Trophoblast cell (in vitro differentiated cells and primary cell): Measurements from ENCODE around the gene ASB13.
A peak's percentile ranks its signal among the peaks of the same experiment; 100 is the strongest.

ENCODE experiments used
- DNase-seq, 2 donors: peaks; one replicate each; pipeline ENCODE4 v3.0.0-alpha.2; 2016
- H2AFZ ChIP-seq: 2 replicates; pipeline ENCODE4 v1.6.1; 2013; ENCODE audit warnings: low read length, moderate library complexity, mild to moderate bottlenecking; ENCODE audit not compliant: insufficient read depth, poor library complexity
- H2AK5ac ChIP-seq: 2 replicates; pipeline ENCODE4 v1.6.1; 2013; ENCODE audit warnings: mild to moderate bottlenecking, low read length
- H2BK120ac ChIP-seq: 2 replicates; pipeline ENCODE4 v1.6.1; 2013; ENCODE audit warnings: low read length, mild to moderate bottlenecking, moderate library complexity; ENCODE audit not compliant: insufficient read depth, poor library complexity
- H2BK12ac ChIP-seq: 2 replicates; pipeline ENCODE4 v1.6.1; 2013; ENCODE audit warnings: mild to moderate bottlenecking, low read length, moderate library complexity
- H2BK5ac ChIP-seq: 2 replicates; pipeline ENCODE4 v1.6.1; 2013; ENCODE audit warnings: low read length, low read depth, moderate library complexity, mild to moderate bottlenecking; ENCODE audit not compliant: poor library complexity
- H3K14ac ChIP-seq: 2 replicates; pipeline ENCODE4 v1.6.1; 2013; ENCODE audit warnings: mild to moderate bottlenecking, low read length
- H3K18ac ChIP-seq: 2 replicates; pipeline ENCODE4 v1.6.1; 2013; ENCODE audit warnings: mild to moderate bottlenecking, low read length
- H3K23ac ChIP-seq: 2 replicates; pipeline ENCODE4 v1.6.1; 2013; ENCODE audit warnings: low read length
- H3K27ac ChIP-seq: 2 replicates; pipeline ENCODE4 v1.5.1; 2013; ENCODE audit warnings: low read depth, mild to moderate bottlenecking, inconsistent platforms, low read length, moderate library complexity
- H3K27me3 ChIP-seq: 2 replicates; pipeline ENCODE4 v1.6.1; 2013; ENCODE audit warnings: inconsistent platforms, mild to moderate bottlenecking, low read length, moderate library complexity; ENCODE audit not compliant: insufficient read depth
- H3K36me3 ChIP-seq, 2 experiments: 1 replicate in 1 of 2; 2 replicates in 1 of 2; pipeline ENCODE4 v1.6.1; 2013; ENCODE audit warnings: low read length in 2 of 2, mild to moderate bottlenecking in 2 of 2, moderate library complexity in 1 of 2; ENCODE audit not compliant: insufficient read depth in 2 of 2, control insufficient read depth in 1 of 2
- H3K4ac ChIP-seq: 2 replicates; pipeline ENCODE4 v1.6.1; 2013; ENCODE audit warnings: low read depth, mild to moderate bottlenecking, low read length, moderate library complexity
- H3K4me1 ChIP-seq, 2 experiments: 1 replicate in 1 of 2; 2 replicates in 1 of 2; pipeline ENCODE4 v1.6.1; 2013; ENCODE audit warnings: low read length in 2 of 2, mild to moderate bottlenecking in 2 of 2, moderate library complexity in 1 of 2; ENCODE audit not compliant: insufficient read depth in 2 of 2, control insufficient read depth in 1 of 2
- H3K4me2 ChIP-seq: 2 replicates; pipeline ENCODE4 v1.6.1; 2013; ENCODE audit warnings: inconsistent platforms, mild to moderate bottlenecking, low read length, moderate library complexity
- H3K4me3 ChIP-seq: 2 replicates; pipeline ENCODE4 v1.5.1; 2013; ENCODE audit warnings: mild to moderate bottlenecking, low read depth, low read length, inconsistent platforms
- H3K79me1 ChIP-seq: one replicate; pipeline ENCODE4 v1.6.1; 2013; ENCODE audit warnings: low read length
- H3K79me2 ChIP-seq: 2 replicates; pipeline ENCODE4 v1.6.1; 2013; ENCODE audit warnings: low read length, mild to moderate bottlenecking; ENCODE audit not compliant: control insufficient read depth, insufficient read depth, poor library complexity
- H3K9ac ChIP-seq: 2 replicates; pipeline ENCODE4 v1.6.1; 2013; ENCODE audit warnings: mild to moderate bottlenecking, low read length
- H3K9me3 ChIP-seq: 2 replicates; pipeline ENCODE4 v1.6.1; 2013; ENCODE audit warnings: low read depth, mild to moderate bottlenecking, control low read depth, inconsistent platforms, low read length; ENCODE audit not compliant: insufficient read depth
- H4K12ac ChIP-seq: 2 replicates; pipeline ENCODE4 v1.6.1; 2013; ENCODE audit warnings: low read depth, mild to moderate bottlenecking, low read length, moderate library complexity
- H4K8ac ChIP-seq: 2 replicates; pipeline ENCODE4 v1.6.1; 2013; ENCODE audit warnings: low read depth, mild to moderate bottlenecking, low read length, moderate library complexity
- H4K91ac ChIP-seq: one replicate; pipeline ENCODE4 v1.6.1; 2013; ENCODE audit warnings: low read depth, mild to moderate bottlenecking, low read length, moderate library complexity
- WGBS: extraction: QIAGEN DNeasy Blood & Tissue Kit; methylation state at CpG from one replicate; pipeline ENCODE4 v1.1.7; 2013; ENCODE audit warnings: missing lambda C conversion rate; ENCODE audit not compliant: insufficient read length, insufficient coverage; ENCODE audit errors: extremely low coverage; 5-methylcytosine and 5-hydroxymethylcytosine counted together

The ASB13 gene

DNA sequence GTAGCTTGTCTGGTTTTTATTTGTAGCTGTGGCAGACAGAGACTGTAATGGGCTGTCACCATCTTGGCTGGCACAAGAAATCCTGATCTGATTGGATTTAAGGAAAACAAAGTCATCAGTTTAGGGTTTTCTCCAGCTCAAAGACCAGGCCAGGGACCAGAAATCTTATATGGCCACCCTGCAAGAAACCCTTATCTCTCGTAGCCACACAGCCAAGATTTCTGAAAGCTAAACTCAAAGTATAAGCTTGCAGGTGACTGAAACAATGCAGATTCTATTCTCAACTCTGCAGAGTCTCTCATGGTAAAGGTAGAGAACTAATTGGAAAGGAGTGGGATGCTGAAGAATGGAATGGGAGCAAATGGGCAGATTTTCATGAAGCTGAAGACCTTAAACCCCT, 3.2 kb upstream of the ASB13 start:
- no peaks in the 10 kb centered on the region for H3K27me3 ChIP-seq
- H3K4me2 ChIP-seq, result no peak overlapping the region
- H3K9me3 ChIP-seq, result no peaks in the 10 kb centered on the region
- no peak overlapping the region for H3K23ac ChIP-seq
- no peak overlapping the region for H2BK5ac ChIP-seq
- no peak overlapping the region for H2AK5ac ChIP-seq
- H3K4me3 ChIP-seq, result no peak overlapping the region
- H3K14ac ChIP-seq, result no peak overlapping the region
- no peak overlapping the region for H2BK12ac ChIP-seq
- no CpG with 5 or more reads among the region's 1 CpG for WGBS
- H4K91ac ChIP-seq, result no peak overlapping the region
- no peak overlapping the region for H3K4ac ChIP-seq
- no peak overlapping the region for H4K8ac ChIP-seq
- no peak overlapping the region for H2AFZ ChIP-seq
- H3K36me3 ChIP-seq, result no peaks in the 10 kb centered on the region
- peaks cover 4 to 7% of the 10 kb centered on the region in 2 experiments for H3K4me1 ChIP-seq
- H3K27ac ChIP-seq, result no peak overlapping the region
- H3K9ac ChIP-seq, result no peak overlapping the region
- H3K18ac ChIP-seq, result no peak overlapping the region
- H2BK120ac ChIP-seq, result no peak overlapping the region
- peaks cover 3% of the 10 kb centered on the region for H3K79me1 ChIP-seq
- no peak overlapping the region for H4K12ac ChIP-seq
- no peak for DNase-seq
- H3K79me2 ChIP-seq, result no peaks in the 10 kb centered on the region

GRCh38 chr10:5668429-5668828, 2.0 kb upstream of the ASB13 start:
- H2AK5ac ChIP-seq, result no peak overlapping the region
- DNase-seq, result no peak
- no peak overlapping the region for H2BK12ac ChIP-seq
- H2BK5ac ChIP-seq, result no peak overlapping the region
- WGBS, result no CpG with 5 or more reads among the region's 4 CpGs
- no peak overlapping the region for H3K4ac ChIP-seq
- H3K4me2 ChIP-seq, result no peak overlapping the region
- no peak overlapping the region for H2AFZ ChIP-seq
- H3K4me1 ChIP-seq, result peaks cover 4 to 7% of the 10 kb centered on the region in 2 experiments
- no peak overlapping the region for H4K91ac ChIP-seq
- no peak overlapping the region for H3K18ac ChIP-seq
- no peak overlapping the region for H4K8ac ChIP-seq
- no peaks in the 10 kb centered on the region for H3K79me2 ChIP-seq
- H3K36me3 ChIP-seq, result no peaks in the 10 kb centered on the region
- H3K23ac ChIP-seq, result no peak overlapping the region
- H3K14ac ChIP-seq, result no peak overlapping the region
- H3K27ac ChIP-seq, result no peak overlapping the region
- no peaks in the 10 kb centered on the region for H3K27me3 ChIP-seq
- H2BK120ac ChIP-seq, result no peak overlapping the region
- H3K9me3 ChIP-seq, result no peaks in the 10 kb centered on the region
- no peak overlapping the region for H3K9ac ChIP-seq
- H4K12ac ChIP-seq, result no peak overlapping the region
- peaks cover 3% of the 10 kb centered on the region for H3K79me1 ChIP-seq
- no peak overlapping the region for H3K4me3 ChIP-seq

DNA sequence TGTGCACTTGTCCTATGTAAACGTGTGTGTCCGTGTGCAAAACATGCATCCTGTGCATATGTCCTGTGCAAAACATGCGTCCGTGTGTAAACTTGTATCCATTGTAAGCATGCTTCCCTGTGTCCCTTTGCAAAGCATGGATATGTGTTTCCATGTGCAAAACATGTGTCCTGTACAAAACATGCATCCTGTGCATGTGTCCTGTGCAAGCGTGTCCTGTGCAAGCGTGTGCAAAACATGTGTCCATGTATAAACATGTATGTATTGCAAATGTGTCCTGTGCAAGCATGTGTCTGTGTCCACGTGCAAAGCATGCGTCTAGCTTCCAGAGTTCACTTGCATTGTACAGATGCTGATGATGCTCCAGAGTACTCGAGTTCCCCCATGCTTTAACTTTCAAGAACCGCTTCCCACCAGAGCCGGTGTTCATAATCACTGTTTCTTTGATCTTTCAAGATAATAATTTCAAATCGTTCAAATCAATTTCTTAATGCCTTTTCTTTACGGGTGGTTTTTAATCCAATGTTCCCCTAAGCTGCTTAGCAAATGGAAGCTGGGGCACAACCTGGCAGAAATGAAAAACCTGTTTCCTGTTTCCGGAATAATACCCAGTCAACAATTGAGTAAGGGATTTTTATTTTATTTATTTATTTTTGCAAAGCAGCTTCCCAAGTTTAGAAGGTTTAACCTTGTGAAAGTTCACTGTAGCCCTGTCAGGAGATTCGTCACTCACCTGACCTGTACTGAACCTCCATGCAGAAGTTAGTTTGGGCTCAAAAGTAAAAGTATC, 641 bp upstream of the ASB13 start:
- no peak for DNase-seq
- WGBS, result no CpG with 5 or more reads among the region's 15 CpGs
- no peak overlapping the region for H3K4ac ChIP-seq
- no peaks in the 10 kb centered on the region for H3K9me3 ChIP-seq
- peaks cover 4 to 7% of the 10 kb centered on the region in 2 experiments for H3K4me1 ChIP-seq
- H3K4me3 ChIP-seq, result peak overlapping the region; percentile 92
- H2BK12ac ChIP-seq, result no peak overlapping the region
- H3K23ac ChIP-seq, result peak overlapping the region; percentile 13
- no peak overlapping the region for H4K91ac ChIP-seq
- H3K36me3 ChIP-seq, result no peaks in the 10 kb centered on the region
- H3K18ac ChIP-seq, result no peak overlapping the region
- H3K79me1 ChIP-seq, result peaks cover 3% of the 10 kb centered on the region
- H2AFZ ChIP-seq, result peak overlapping the region; percentile 13
- no peak overlapping the region for H4K8ac ChIP-seq
- no peaks in the 10 kb centered on the region for H3K79me2 ChIP-seq
- H4K12ac ChIP-seq, result no peak overlapping the region
- H3K9ac ChIP-seq, result no peak overlapping the region
- H2BK120ac ChIP-seq, result no peak overlapping the region
- peak overlapping the region; percentile 95 for H3K4me2 ChIP-seq
- H3K27me3 ChIP-seq, result no peaks in the 10 kb centered on the region
- H2BK5ac ChIP-seq, result no peak overlapping the region
- no peak overlapping the region for H3K14ac ChIP-seq
- H2AK5ac ChIP-seq, result no peak overlapping the region
- H3K27ac ChIP-seq, result no peak overlapping the region

- H2BK5ac ChIP-seq, result no peak overlapping the region
- peak overlapping the region; percentile 95 for H3K4me2 ChIP-seq
- no peak overlapping the region for H2AK5ac ChIP-seq
- no peak overlapping the region for H3K4ac ChIP-seq
- H3K4me1 ChIP-seq, result peaks cover 4 to 7% of the 10 kb centered on the region in 2 experiments
- no peak overlapping the region for H2BK12ac ChIP-seq
- no peak overlapping the region for H2BK120ac ChIP-seq
- H4K8ac ChIP-seq, result peak overlapping the region; percentile 0
- H4K91ac ChIP-seq, result no peak overlapping the region
- H2AFZ ChIP-seq, result peak overlapping the region; percentile 18
- peak in 1 of 2 donors; percentile 23 for DNase-seq
- H3K27me3 ChIP-seq, result no peaks in the 10 kb centered on the region
- H3K9ac ChIP-seq, result no peak overlapping the region
- H3K79me1 ChIP-seq, result peaks cover 3% of the 10 kb centered on the region
- peak overlapping the region; percentile 92 for H3K4me3 ChIP-seq
- H4K12ac ChIP-seq, result no peak overlapping the region
- WGBS, result no CpG with 5 or more reads among the region's 9 CpGs
- no peak overlapping the region for H3K14ac ChIP-seq
- H3K23ac ChIP-seq, result no peak overlapping the region
- no peak overlapping the region for H3K27ac ChIP-seq
- no peaks in the 10 kb centered on the region for H3K79me2 ChIP-seq
- no peaks in the 10 kb centered on the region for H3K9me3 ChIP-seq
- no peak overlapping the region for H3K18ac ChIP-seq
- no peaks in the 10 kb centered on the region for H3K36me3 ChIP-seq
Observed at GRCh38 chr10:5665373-5666007, 905 bp downstream of the ASB13 start.
